HepG2 (cell line): ENCODE measurements around the gene CCDC180. TPM values are rescaled to one million over a fixed set of nuclear protein-coding genes. Genes with fewer than 3 reads are reported as not detected.

Experiments used
- DPF2 ChIP-seq: sonication (generic); formaldehyde crosslinking; IDR thresholded peaks from 2 replicates; pipeline ENCODE4 v1.4.0; 2020; ENCODE audit warnings: mild to moderate bottlenecking, low read depth, missing genetic modification reagents, borderline replicate concordance
- EP300 ChIP-seq, 3 experiments: sonication (generic) in 1 of 3; formaldehyde crosslinking in 1 of 3; IDR thresholded peaks; 2 replicates each; pipeline versions ENCODE4 v1.5.1 to v1.6.1; 2011 to 2020; ENCODE audit warnings: low read depth in 2 of 3, low read length in 2 of 3, borderline replicate concordance in 1 of 3, improper control_type of control experiment in 1 of 3, mild to moderate bottlenecking in 1 of 3, missing genetic modification reagents in 1 of 3, moderate library complexity in 1 of 3
- ETV5 ChIP-seq: IDR thresholded peaks from 2 replicates; pipeline ENCODE4 v1.6.1; 2018; ENCODE audit warnings: missing biosample characterization, missing genetic modification reagents, inconsistent platforms, borderline replicate concordance
- GABPA ChIP-seq, 2 experiments: IDR thresholded peaks; 2 replicates each; pipeline ENCODE4 v1.6.1; 2011 to 2016; ENCODE audit warnings: low read depth in 2 of 2, low read length in 1 of 2, missing biosample characterization in 1 of 2, missing genetic modification characterization in 1 of 2
- IKZF4 ChIP-seq: sonication (generic); formaldehyde crosslinking; IDR thresholded peaks from 2 replicates; pipeline ENCODE4 v1.5.1; 2020; ENCODE audit warnings: borderline replicate concordance, mild to moderate bottlenecking, low read depth, missing genetic modification reagents; ENCODE audit errors: not compliant biosample characterization
- IKZF5 ChIP-seq: IDR thresholded peaks from 2 replicates; pipeline ENCODE4 v1.6.1; 2018; ENCODE audit warnings: missing genetic modification reagents, mild to moderate bottlenecking, missing compliant biosample characterization
- NONO ChIP-seq, 2 experiments: fragments of 450-650 bp in 1 of 2; sonication (generic) in 1 of 2; formaldehyde crosslinking in 1 of 2; IDR thresholded peaks in 1 of 2; conservative IDR thresholded peaks in 1 of 2; 2 replicates each; pipeline versions ENCODE4 v1.6.1 to v1.8.0; 2017 to 2022; ENCODE audit warnings: mild to moderate bottlenecking in 1 of 2, missing genetic modification reagents in 1 of 2, moderate library complexity in 1 of 2
- PHF21A ChIP-seq: sonication (generic); formaldehyde crosslinking; IDR thresholded peaks from 2 replicates; pipeline ENCODE4 v1.5.0; 2020; ENCODE audit warnings: mild to moderate bottlenecking, missing genetic modification reagents
- SAP130 ChIP-seq: IDR thresholded peaks from 2 replicates; pipeline ENCODE4 v1.6.1; 2016; ENCODE audit warnings: low read depth
- SMAD1 ChIP-seq: sonication (generic); formaldehyde crosslinking; IDR thresholded peaks from 2 replicates; pipeline ENCODE4 v1.4.0; 2020; ENCODE audit warnings: missing genetic modification reagents, low read depth, mild to moderate bottlenecking, borderline replicate concordance
- SOX13 ChIP-seq, 3 experiments: fragments of 450-650 bp in 1 of 3; sonication (generic) in 1 of 3; formaldehyde crosslinking in 1 of 3; IDR thresholded peaks in 2 of 3; conservative IDR thresholded peaks in 1 of 3; 2 replicates each; pipeline versions ENCODE4 v1.5.0 to v1.6.1; 2016 to 2020; ENCODE audit warnings: antibody characterized with exemption in 1 of 3, mild to moderate bottlenecking in 1 of 3, missing compliant biosample characterization in 1 of 3, missing genetic modification reagents in 1 of 3, moderate library complexity in 1 of 3
- TBX3 ChIP-seq: fragments of 450-650 bp; IDR thresholded peaks from 2 replicates; pipeline ENCODE4 v1.6.1; 2017; ENCODE audit warnings: antibody characterized with exemption, mild to moderate bottlenecking, inconsistent platforms, borderline replicate concordance
- ZBTB38 ChIP-seq: sonication (generic); formaldehyde crosslinking; IDR thresholded peaks from 2 replicates; pipeline ENCODE4 v1.5.1; 2020; ENCODE audit warnings: mild to moderate bottlenecking, missing genetic modification reagents
- ZFP62 ChIP-seq: sonication (generic); formaldehyde crosslinking; IDR thresholded peaks from 2 replicates; pipeline ENCODE4 v1.4.0; 2020; ENCODE audit warnings: missing genetic modification reagents
- ZNF136 ChIP-seq: sonication (generic); formaldehyde crosslinking; IDR thresholded peaks from 2 replicates; pipeline ENCODE4 v1.8.1; 2022; ENCODE audit warnings: low read depth, mild to moderate bottlenecking, moderate library complexity, missing genetic modification reagents
- ZNF292 ChIP-seq: sonication (generic); formaldehyde crosslinking; IDR thresholded peaks from 2 replicates; pipeline ENCODE4 v1.8.1; 2022; ENCODE audit warnings: mild to moderate bottlenecking, low read depth, missing genetic modification reagents, borderline replicate concordance
- ZNF567 ChIP-seq: sonication (generic); formaldehyde crosslinking; IDR thresholded peaks from 2 replicates; pipeline ENCODE4 v1.8.1; 2023; ENCODE audit warnings: mild to moderate bottlenecking, missing genetic modification reagents, borderline replicate concordance
- ZNF776 ChIP-seq: sonication (generic); formaldehyde crosslinking; IDR thresholded peaks from 2 replicates; pipeline ENCODE4 v1.4.0; 2020; ENCODE audit warnings: mild to moderate bottlenecking, missing genetic modification reagents
- ZNF788 ChIP-seq: sonication (generic); formaldehyde crosslinking; IDR thresholded peaks from 2 replicates; pipeline ENCODE4 v1.5.0; 2020; ENCODE audit warnings: mild to moderate bottlenecking, missing genetic modification reagents, borderline replicate concordance
- polyA plus RNA-seq, 8 experiments: library from polyadenylated mRNA; depleted of rRNA in 3 of 8; stranded (reverse) in 7 of 8; unstranded in 1 of 8; fragments of >200 nt; fragmentation: Illumina TruSeq in 4 of 8; extraction: Trizol in 4 of 8; gene quantifications; 2 replicates each; pipeline versions ENCODE4 v1.2.1 to v1.2.3, GENCODE V29; 2011 to 2016; ENCODE audit warnings: low read depth in 4 of 8, missing spikeins in 1 of 8, mixed read lengths in 1 of 8; ENCODE audit not compliant: insufficient read depth in 1 of 8
- total RNA-seq, 5 experiments: library from RNA; depleted of rRNA; stranded (reverse); fragments of >200 nt; fragmentation: Illumina TruSeq; extraction: Trizol; gene quantifications; 2 replicates each; pipeline ENCODE4 v1.2.3, GENCODE V29; 2016; ENCODE audit warnings: low read depth in 1 of 5
- TF ChIP-seq, protein P1 (sequence below): IDR thresholded peaks from 2 replicates; pipeline ENCODE4 v1.6.1; 2016
- TF ChIP-seq, protein P2 (sequence below): IDR thresholded peaks from 2 replicates; pipeline ENCODE4 v1.4.0; 2020; ENCODE audit warnings: mild to moderate bottlenecking, missing genetic modification reagents

The CCDC180 gene
- total and polyA plus RNA-seq, 2 of the 13 experiments (the other 11 are each of a cell fraction or from before 2014, with no cell fraction given), result 2.2 to 2.5 TPM

- peak; percentile 61; the same call in 1 of the 2 replicates for TF ChIP-seq SOX13 (IDR thresholded peaks at IDR 0.05)
- peak in 1 of 2 experiments; percentile 91; a peak in 2 of 4 replicates for TF ChIP-seq SOX13 (CRISPR knock-in tag; conservative IDR thresholded peaks at IDR 0.05 in 1 of 2, IDR thresholded peaks at IDR 0.05 in 1 of 2)
- TF ChIP-seq, protein P1, sequence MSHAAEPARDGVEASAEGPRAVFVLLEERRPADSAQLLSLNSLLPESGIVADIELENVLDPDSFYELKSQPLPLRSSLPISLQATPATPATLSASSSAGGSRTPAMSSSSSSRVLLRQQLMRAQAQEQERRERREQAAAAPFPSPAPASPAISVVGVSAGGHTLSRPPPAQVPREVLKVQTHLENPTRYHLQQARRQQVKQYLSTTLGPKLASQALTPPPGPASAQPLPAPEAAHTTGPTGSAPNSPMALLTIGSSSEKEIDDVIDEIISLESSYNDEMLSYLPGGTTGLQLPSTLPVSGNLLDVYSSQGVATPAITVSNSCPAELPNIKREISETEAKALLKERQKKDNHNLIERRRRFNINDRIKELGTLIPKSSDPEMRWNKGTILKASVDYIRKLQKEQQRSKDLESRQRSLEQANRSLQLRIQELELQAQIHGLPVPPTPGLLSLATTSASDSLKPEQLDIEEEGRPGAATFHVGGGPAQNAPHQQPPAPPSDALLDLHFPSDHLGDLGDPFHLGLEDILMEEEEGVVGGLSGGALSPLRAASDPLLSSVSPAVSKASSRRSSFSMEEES (CRISPR knock-in tag), result peak; percentile 77; the same call in 1 of the 2 replicates
- TF ChIP-seq TBX3, result 0 out of 2 replicates have a peak, but pooled peaks have one; percentile 11
- TF ChIP-seq ZBTB38 (CRISPR knock-in tag), result no peak
- TF ChIP-seq ZNF292 (CRISPR knock-in tag), result peak; percentile 55; the same call in 1 of the 2 replicates
- peak; percentile 87 for TF ChIP-seq PHF21A
- 0 out of 2 replicates have a peak, but pooled peaks have one; percentile 55 for TF ChIP-seq ZNF136
- TF ChIP-seq IKZF5 (CRISPR knock-in tag), result peak; percentile 44; the same call in 1 of the 2 replicates
- no peak for TF ChIP-seq DPF2
- TF ChIP-seq, protein P2, sequence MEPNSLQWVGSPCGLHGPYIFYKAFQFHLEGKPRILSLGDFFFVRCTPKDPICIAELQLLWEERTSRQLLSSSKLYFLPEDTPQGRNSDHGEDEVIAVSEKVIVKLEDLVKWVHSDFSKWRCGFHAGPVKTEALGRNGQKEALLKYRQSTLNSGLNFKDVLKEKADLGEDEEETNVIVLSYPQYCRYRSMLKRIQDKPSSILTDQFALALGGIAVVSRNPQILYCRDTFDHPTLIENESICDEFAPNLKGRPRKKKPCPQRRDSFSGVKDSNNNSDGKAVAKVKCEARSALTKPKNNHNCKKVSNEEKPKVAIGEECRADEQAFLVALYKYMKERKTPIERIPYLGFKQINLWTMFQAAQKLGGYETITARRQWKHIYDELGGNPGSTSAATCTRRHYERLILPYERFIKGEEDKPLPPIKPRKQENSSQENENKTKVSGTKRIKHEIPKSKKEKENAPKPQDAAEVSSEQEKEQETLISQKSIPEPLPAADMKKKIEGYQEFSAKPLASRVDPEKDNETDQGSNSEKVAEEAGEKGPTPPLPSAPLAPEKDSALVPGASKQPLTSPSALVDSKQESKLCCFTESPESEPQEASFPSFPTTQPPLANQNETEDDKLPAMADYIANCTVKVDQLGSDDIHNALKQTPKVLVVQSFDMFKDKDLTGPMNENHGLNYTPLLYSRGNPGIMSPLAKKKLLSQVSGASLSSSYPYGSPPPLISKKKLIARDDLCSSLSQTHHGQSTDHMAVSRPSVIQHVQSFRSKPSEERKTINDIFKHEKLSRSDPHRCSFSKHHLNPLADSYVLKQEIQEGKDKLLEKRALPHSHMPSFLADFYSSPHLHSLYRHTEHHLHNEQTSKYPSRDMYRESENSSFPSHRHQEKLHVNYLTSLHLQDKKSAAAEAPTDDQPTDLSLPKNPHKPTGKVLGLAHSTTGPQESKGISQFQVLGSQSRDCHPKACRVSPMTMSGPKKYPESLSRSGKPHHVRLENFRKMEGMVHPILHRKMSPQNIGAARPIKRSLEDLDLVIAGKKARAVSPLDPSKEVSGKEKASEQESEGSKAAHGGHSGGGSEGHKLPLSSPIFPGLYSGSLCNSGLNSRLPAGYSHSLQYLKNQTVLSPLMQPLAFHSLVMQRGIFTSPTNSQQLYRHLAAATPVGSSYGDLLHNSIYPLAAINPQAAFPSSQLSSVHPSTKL (CRISPR knock-in tag), result peak; percentile 66; the same call in 1 of the 2 replicates
- TF ChIP-seq SAP130, result peak; percentile 75
- no peak for TF ChIP-seq ZFP62
- no peak for TF ChIP-seq ZNF776 (CRISPR knock-in tag)
- TF ChIP-seq GABPA (IDR thresholded peaks at IDR 0.05; ENCODE audit: low read depth, low read length), result no peak
- TF ChIP-seq GABPA (CRISPR knock-in tag; IDR thresholded peaks at IDR 0.05; ENCODE audit: low read depth), result peak; percentile 45
- no peak for TF ChIP-seq ZNF567 (CRISPR knock-in tag)
- peak; percentile 66; the same call in 1 of the 2 replicates for TF ChIP-seq ZNF788
- no peak for TF ChIP-seq IKZF4 (CRISPR knock-in tag)
- TF ChIP-seq EP300 (IDR thresholded peaks at IDR 0.05; ENCODE audit: low read depth in 2 of 2, low read length in 2 of 2), result peak in 1 of 2 experiments; percentile 54; a peak in 1 of 4 replicates
- TF ChIP-seq EP300 (CRISPR knock-in tag; IDR thresholded peaks at IDR 0.05; ENCODE audit: borderline replicate concordance), result peak; percentile 9; the same call in 1 of the 2 replicates
- peak; percentile 80; the same call in 1 of the 2 replicates for TF ChIP-seq ETV5 (CRISPR knock-in tag)
- no peak for TF ChIP-seq NONO (IDR thresholded peaks at IDR 0.05)
- TF ChIP-seq NONO (CRISPR knock-in tag; conservative IDR thresholded peaks at IDR 0.05), result 0 out of 2 replicates have a peak, but pooled peaks have one; percentile 24
- no peak for TF ChIP-seq SMAD1
Observed at GRCh38 chr9:97293207-97293721, 14.2 kb upstream of the CCDC180 start (continued).
